GM21723 (cell line): ENCODE measurements around the gene PTPRR.

Experiments used
- ATAC-seq: cut with Tn5 transposase; IDR thresholded peaks from one replicate; pipeline ENCODE4 v1.9.1; 2021; ENCODE audit warnings: mild to moderate bottlenecking, moderate library complexity; ENCODE audit not compliant: unreplicated experiment

Gene PTPRR

GRCh38 chr12:70609739-70610491 is 310.6 kb downstream of the PTPRR start:
- no peak for ATAC-seq

- no peak for ATAC-seq
Observed at GRCh38 chr12:70609203-70609602, 311.3 kb downstream of the PTPRR start.

DNA sequence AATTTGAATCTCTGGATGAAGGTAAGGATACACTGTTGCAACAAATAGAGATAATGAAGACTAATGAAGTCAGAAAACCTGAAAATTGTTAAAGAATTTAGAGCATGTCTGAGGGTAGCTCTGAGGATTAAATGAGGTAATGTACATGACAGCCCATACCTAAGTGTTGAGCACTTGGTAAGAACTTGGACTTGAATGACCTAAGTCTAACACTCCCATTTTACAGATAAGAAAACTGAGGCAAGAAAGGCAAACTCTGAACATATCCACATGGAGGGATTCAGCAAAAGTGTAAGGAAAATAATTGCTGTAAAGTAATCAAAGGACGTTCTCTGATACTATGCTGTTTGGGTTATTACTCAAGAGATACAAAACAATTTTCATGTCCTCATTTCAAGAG is 312.4 kb downstream of the PTPRR start:
- no peak for ATAC-seq

- no peak for ATAC-seq
Observed at GRCh38 chr12:70607107-70607506, 313.4 kb downstream of the PTPRR start.

DNA sequence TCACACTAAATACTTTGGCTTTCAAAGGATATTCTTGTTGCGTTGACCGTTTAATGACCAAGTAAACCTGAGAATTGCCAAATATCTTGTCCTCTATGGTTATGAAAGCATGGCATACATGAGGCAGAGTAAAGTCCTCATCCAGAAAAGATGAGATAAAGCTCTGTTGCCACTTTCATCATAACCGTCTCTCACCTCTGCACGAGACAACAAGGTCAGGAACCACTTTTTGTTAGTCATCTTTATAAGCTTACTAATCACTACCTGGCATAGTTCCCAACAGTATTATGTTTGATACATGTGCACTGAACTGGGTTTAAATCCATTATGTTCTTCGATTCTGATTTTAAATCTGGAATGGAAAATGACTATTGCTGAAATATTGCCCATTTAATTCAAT is 314.6 kb downstream of the PTPRR start:
- no peak for ATAC-seq

DNA sequence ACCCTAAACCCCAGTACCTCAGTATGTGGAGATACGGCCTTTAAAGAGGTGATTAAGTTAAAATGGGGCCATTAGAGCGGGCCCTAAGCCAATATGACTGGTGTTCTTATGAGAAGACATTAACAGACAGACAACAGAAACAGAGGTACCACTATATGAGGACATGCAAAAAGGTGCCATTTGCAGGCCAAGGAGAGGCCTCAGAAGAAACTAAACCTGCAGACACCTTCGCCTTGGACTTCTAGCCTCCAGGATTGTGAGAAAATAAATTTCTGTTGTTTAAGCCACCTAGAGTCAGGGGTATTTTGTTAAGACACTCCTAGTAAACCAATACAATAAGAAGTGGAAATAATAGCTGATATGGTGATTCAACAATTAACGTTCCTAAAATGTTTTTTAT is 315.9 kb downstream of the PTPRR start:
- no peak for ATAC-seq

DNA sequence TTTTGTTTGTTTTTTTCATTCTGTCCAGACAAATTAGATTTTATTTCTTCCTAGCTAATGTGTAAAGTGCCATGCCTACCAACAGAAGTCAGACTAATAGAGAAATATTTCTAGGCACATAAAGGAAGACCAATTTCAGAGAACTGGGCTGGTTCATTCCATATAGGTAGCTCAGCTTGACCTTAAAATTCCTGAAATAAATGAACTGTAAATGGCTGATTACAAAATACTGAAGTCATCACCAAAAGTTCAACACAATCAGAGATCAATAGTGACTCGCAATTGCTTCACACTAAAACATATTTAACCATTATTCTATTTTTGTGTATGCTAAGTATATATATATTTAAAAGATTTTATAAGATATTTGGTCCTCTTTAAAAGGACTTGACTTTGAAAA is 317.5 kb downstream of the PTPRR start:
- ATAC-seq: no peak

GRCh38 chr12:70598467-70599193 is 321.9 kb downstream of the PTPRR start:
- ATAC-seq: no peak

GRCh38 chr12:70592664-70593063 is 327.9 kb downstream of the PTPRR start:
- no peak for ATAC-seq

- ATAC-seq: no peak
Observed at GRCh38 chr12:70590549-70591226, 329.9 kb downstream of the PTPRR start.

DNA sequence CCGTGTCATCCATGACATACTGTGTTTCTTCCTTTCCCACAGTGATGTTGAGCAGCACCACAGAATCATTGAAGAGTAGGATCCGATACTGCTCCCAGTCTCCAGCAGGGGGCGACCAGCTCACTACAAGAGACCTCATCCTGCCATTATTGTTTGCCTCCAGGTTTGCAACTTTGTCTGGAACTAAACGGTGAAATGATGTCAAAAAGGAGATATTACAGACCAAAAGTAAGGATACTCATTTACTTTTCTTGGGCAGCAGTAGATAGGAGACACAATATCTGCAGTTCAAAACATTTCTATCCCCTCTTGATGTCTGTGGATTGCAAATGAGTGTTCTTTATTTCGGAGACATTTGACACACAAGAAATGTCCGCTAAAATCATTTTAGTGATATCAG is 330.5 kb downstream of the PTPRR start:
- ATAC-seq: peak; percentile 91
